ENCODE measurements around the gene PGD. TPM values are rescaled to one million over a fixed set of nuclear protein-coding genes. Genes with fewer than 3 reads are reported as not detected.

Gene PGD
- polyA plus RNA-seq, 4 donors, result 156 to 195 (median 185) TPM

Other genes with a start within 250 kb of the PGD start
- gene KIF1B, start 188.5 kb upstream of the PGD start, polyA plus RNA-seq (ENCODE audit: insufficient read length in 4 of 4), result 10 to 100 TPM; 37.9 to 47.8 (median 42.9) TPM
- 10 to 100 TPM; 14.2 to 41.6 (median 35.2) TPM for gene CENPS, start 31.4 kb downstream of the PGD start, polyA plus RNA-seq (ENCODE audit: insufficient read length in 4 of 4)
- 1 to 10 TPM in 2 of 4 donors, under 1 TPM in 2; 0.68 to 2.0 (median 1.2) TPM for gene CORT, start 51.0 kb downstream of the PGD start, polyA plus RNA-seq (ENCODE audit: insufficient read length in 4 of 4)
- gene DFFA, start 73.5 kb downstream of the PGD start, polyA plus RNA-seq (ENCODE audit: insufficient read length in 4 of 4), result 10 to 100 TPM; 27.6 to 50.1 (median 42.1) TPM
- 10 to 100 TPM; 15.6 to 26.2 (median 19.3) TPM for gene PEX14, start 75.9 kb downstream of the PGD start, polyA plus RNA-seq (ENCODE audit: insufficient read length in 4 of 4)